ENCODE measurements around the gene ATP6V1B1.

DNA sequence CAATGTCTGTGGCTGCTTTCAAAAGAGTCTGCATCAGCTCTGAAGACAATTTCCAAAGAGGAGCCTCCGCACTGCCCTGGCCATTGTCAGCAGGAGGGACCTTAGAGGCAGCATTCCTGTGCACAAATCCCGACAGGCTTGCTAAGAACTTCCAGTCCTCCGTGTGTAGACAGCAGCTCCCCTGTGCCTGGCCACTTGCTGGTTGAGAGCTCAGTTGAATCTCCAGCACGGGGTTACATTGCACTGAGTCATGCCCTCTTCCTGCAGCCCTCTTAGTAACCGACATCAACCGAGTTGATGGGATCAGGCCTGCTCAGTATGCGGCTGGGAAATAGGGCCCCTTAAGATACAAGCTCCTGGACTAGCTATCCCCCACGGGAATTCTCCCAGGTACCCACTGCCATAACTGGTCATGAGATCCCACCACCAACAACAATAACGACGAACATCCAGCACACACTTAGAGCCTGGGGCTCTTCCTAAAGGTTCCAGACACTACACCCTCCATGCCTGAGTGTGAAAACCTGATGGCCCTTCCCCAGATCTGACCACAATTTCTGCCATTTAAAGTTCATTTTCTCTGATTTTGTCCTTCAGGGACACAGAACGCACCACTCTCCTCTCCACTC, 12.0 kb downstream of the ATP6V1B1 start:
- TF ChIP-seq, protein P1, sequence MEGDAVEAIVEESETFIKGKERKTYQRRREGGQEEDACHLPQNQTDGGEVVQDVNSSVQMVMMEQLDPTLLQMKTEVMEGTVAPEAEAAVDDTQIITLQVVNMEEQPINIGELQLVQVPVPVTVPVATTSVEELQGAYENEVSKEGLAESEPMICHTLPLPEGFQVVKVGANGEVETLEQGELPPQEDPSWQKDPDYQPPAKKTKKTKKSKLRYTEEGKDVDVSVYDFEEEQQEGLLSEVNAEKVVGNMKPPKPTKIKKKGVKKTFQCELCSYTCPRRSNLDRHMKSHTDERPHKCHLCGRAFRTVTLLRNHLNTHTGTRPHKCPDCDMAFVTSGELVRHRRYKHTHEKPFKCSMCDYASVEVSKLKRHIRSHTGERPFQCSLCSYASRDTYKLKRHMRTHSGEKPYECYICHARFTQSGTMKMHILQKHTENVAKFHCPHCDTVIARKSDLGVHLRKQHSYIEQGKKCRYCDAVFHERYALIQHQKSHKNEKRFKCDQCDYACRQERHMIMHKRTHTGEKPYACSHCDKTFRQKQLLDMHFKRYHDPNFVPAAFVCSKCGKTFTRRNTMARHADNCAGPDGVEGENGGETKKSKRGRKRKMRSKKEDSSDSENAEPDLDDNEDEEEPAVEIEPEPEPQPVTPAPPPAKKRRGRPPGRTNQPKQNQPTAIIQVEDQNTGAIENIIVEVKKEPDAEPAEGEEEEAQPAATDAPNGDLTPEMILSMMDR (IDR thresholded peaks at IDR 0.05) = no peak
- no peak for TF ChIP-seq POLR2A (IDR thresholded peaks at IDR 0.05)
